Measurements from ENCODE around the gene PPP5C.

DNA sequence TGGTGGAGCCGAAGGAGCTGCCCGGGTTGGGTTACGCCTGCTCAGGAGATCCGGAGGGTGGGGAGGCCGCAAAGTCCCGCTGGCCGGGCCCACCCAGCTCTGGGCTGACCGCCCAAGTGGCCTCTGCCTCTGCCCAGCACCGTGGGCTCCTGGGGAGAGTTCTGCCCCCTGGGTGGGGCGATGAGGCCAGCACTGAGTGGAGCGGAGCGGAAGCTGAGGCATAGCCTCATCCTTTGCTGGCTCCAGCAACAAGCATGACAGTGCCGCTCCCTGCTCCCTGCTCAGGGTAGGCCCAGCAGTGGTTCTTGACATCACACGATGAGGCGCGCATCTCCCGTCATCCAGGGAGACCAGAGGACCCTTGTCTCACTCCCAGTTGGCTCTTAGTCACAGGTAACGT is 44.0 kb downstream of the PPP5C start:
- TF ChIP-seq, protein P1, sequence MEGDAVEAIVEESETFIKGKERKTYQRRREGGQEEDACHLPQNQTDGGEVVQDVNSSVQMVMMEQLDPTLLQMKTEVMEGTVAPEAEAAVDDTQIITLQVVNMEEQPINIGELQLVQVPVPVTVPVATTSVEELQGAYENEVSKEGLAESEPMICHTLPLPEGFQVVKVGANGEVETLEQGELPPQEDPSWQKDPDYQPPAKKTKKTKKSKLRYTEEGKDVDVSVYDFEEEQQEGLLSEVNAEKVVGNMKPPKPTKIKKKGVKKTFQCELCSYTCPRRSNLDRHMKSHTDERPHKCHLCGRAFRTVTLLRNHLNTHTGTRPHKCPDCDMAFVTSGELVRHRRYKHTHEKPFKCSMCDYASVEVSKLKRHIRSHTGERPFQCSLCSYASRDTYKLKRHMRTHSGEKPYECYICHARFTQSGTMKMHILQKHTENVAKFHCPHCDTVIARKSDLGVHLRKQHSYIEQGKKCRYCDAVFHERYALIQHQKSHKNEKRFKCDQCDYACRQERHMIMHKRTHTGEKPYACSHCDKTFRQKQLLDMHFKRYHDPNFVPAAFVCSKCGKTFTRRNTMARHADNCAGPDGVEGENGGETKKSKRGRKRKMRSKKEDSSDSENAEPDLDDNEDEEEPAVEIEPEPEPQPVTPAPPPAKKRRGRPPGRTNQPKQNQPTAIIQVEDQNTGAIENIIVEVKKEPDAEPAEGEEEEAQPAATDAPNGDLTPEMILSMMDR (IDR thresholded peaks at IDR 0.05): no peak
- TF ChIP-seq POLR2A (IDR thresholded peaks at IDR 0.05): no peak

Measured in tibial nerve (tissue), 3 donors.